Measurements from ENCODE around the gene UBTF. TPM values are rescaled to one million over a fixed set of nuclear protein-coding genes. Genes with fewer than 3 reads are reported as not detected.

The UBTF gene
- total and polyA plus RNA-seq, 9 of the 15 experiments (the other 6 are each of a cell fraction or from before 2014, with no cell fraction given), result 1.2 to 113 (median 83.6) TPM

- TF ChIP-seq, protein P1, sequence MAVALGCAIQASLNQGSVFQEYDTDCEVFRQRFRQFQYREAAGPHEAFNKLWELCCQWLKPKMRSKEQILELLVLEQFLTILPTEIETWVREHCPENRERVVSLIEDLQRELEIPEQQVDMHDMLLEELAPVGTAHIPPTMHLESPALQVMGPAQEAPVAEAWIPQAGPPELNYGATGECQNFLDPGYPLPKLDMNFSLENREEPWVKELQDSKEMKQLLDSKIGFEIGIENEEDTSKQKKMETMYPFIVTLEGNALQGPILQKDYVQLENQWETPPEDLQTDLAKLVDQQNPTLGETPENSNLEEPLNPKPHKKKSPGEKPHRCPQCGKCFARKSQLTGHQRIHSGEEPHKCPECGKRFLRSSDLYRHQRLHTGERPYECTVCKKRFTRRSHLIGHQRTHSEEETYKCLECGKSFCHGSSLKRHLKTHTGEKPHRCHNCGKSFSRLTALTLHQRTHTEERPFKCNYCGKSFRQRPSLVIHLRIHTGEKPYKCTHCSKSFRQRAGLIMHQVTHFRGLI (CRISPR knock-in tag; IDR thresholded peaks at IDR 0.05), result no peak
- TF ChIP-seq CGGBP1 (CRISPR knock-in tag; IDR thresholded peaks at IDR 0.05), result no peak
- peak; percentile 52 for TF ChIP-seq SP2 (IDR thresholded peaks at IDR 0.05; ENCODE audit: extremely low read depth, low read depth, low read length, poor library complexity, severe bottlenecking)
- TF ChIP-seq TSC22D4 (tag; IDR thresholded peaks at IDR 0.05), result no peak
- TF ChIP-seq POLR3A (IDR thresholded peaks at IDR 0.05; ENCODE audit: borderline replicate concordance, extremely low read depth, insufficient read depth, insufficient read length), result no peak
- TF ChIP-seq SP1 (CRISPR knock-in tag; IDR thresholded peaks at IDR 0.05), result peak; percentile 97
- peak; percentile 92 for TF ChIP-seq KHSRP (IDR thresholded peaks at IDR 0.05)
- no peak for TF ChIP-seq NEUROD1 (IDR thresholded peaks at IDR 0.05; ENCODE audit: borderline replicate concordance, low read depth, low read length, partially characterized antibody)
- TF ChIP-seq, protein P2, sequence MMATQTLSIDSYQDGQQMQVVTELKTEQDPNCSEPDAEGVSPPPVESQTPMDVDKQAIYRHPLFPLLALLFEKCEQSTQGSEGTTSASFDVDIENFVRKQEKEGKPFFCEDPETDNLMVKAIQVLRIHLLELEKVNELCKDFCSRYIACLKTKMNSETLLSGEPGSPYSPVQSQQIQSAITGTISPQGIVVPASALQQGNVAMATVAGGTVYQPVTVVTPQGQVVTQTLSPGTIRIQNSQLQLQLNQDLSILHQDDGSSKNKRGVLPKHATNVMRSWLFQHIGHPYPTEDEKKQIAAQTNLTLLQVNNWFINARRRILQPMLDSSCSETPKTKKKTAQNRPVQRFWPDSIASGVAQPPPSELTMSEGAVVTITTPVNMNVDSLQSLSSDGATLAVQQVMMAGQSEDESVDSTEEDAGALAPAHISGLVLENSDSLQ (IDR thresholded peaks at IDR 0.05), result peak; percentile 87
- no peak for TF ChIP-seq ZNF75A (CRISPR knock-in tag; IDR thresholded peaks at IDR 0.05)
- peak; percentile 67; the same call in 1 of the 2 replicates for TF ChIP-seq VEZF1 (CRISPR knock-in tag; IDR thresholded peaks at IDR 0.05)
- TF ChIP-seq, protein P3, sequence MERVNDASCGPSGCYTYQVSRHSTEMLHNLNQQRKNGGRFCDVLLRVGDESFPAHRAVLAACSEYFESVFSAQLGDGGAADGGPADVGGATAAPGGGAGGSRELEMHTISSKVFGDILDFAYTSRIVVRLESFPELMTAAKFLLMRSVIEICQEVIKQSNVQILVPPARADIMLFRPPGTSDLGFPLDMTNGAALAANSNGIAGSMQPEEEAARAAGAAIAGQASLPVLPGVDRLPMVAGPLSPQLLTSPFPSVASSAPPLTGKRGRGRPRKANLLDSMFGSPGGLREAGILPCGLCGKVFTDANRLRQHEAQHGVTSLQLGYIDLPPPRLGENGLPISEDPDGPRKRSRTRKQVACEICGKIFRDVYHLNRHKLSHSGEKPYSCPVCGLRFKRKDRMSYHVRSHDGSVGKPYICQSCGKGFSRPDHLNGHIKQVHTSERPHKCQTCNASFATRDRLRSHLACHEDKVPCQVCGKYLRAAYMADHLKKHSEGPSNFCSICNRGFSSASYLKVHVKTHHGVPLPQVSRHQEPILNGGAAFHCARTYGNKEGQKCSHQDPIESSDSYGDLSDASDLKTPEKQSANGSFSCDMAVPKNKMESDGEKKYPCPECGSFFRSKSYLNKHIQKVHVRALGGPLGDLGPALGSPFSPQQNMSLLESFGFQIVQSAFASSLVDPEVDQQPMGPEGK (CRISPR knock-in tag; IDR thresholded peaks at IDR 0.05; ENCODE audit: borderline replicate concordance), result no peak
- TF ChIP-seq ZNF583 (CRISPR knock-in tag; IDR thresholded peaks at IDR 0.05), result no peak
- TF ChIP-seq, protein P4, sequence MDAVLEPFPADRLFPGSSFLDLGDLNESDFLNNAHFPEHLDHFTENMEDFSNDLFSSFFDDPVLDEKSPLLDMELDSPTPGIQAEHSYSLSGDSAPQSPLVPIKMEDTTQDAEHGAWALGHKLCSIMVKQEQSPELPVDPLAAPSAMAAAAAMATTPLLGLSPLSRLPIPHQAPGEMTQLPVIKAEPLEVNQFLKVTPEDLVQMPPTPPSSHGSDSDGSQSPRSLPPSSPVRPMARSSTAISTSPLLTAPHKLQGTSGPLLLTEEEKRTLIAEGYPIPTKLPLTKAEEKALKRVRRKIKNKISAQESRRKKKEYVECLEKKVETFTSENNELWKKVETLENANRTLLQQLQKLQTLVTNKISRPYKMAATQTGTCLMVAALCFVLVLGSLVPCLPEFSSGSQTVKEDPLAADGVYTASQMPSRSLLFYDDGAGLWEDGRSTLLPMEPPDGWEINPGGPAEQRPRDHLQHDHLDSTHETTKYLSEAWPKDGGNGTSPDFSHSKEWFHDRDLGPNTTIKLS (IDR thresholded peaks at IDR 0.05; ENCODE audit: borderline replicate concordance, low read depth), result peak; percentile 47; the same call in 1 of the 2 replicates
Measured at GRCh38 chr17:44186307-44187130, 33.0 kb downstream of the UBTF start, which contains the start of gene TMUB2 (continued).

Data from K562 (cell line).